ENCODE results near the gene TMPRSS6. TPM values are rescaled to one million over a fixed set of nuclear protein-coding genes. Genes with fewer than 3 reads are reported as not detected.

Gene TMPRSS6
- total RNA-seq, 1 experiment from 2014 or later, result not detected

- H3K4me3 Mint-ChIP-seq (ENCODE audit: unreplicated experiment), result no peak overlapping the region
- no peaks in the 10 kb centered on the region for H3K9me3 Mint-ChIP-seq (ENCODE audit: unreplicated experiment)
- H3K4me1 Mint-ChIP-seq (ENCODE audit: insufficient read depth, unreplicated experiment), result peaks cover 17% of the 10 kb centered on the region
- H3K36me3 Mint-ChIP-seq (ENCODE audit: insufficient read depth, unreplicated experiment), result peaks cover 28% of the 10 kb centered on the region
- no peak for TF ChIP-seq CTCF (IDR thresholded peaks at IDR 0.05; ENCODE audit: unreplicated experiment)
- ChIA-PET CTCF (interaction anchor here (0.6 to 3.3 kb wide), 8 partner anchors 8 to 251 kb away, joined by 3 to 24 read pairs (median 3); partner anchors contain the start of genes MPST and TST), POLR2A (interaction anchor here (1.2 to 5.4 kb wide), 3 partner anchors 10 to 169 kb away, joined by 3 to 95 read pairs (median 4); partner anchors contain the start of genes MPST and TST)
- no peak overlapping the region for H3K27ac Mint-ChIP-seq (ENCODE audit: low read depth, unreplicated experiment)
- intact Hi-C loops (cut with micrococcal nuclease), result no loop called here
- DNase-seq (ENCODE audit: unreplicated experiment), result no peak
- BruUV-seq (replicated peaks), result no TSS peak
- no peaks in the 10 kb centered on the region for H3K27me3 Mint-ChIP-seq (ENCODE audit: insufficient read depth, unreplicated experiment)
Observed at GRCh38 chr22:37030560-37031281, 78.8 kb downstream of the TMPRSS6 start.

- BruUV-seq (replicated peaks), result no TSS peak
- intact Hi-C loops (cut with micrococcal nuclease), result no loop called here
- Mint-ChIP-seq H3K4me1 (ENCODE audit: insufficient read depth, unreplicated experiment) (peaks cover 25% of the 10 kb centered on the region), H3K4me3 (ENCODE audit: unreplicated experiment) (no peak overlapping the region), H3K9me3 (ENCODE audit: unreplicated experiment) (no peaks in the 10 kb centered on the region), H3K27me3 (ENCODE audit: insufficient read depth, unreplicated experiment) (no peaks in the 10 kb centered on the region), H3K27ac (ENCODE audit: low read depth, unreplicated experiment) (no peak overlapping the region), H3K36me3 (ENCODE audit: insufficient read depth, unreplicated experiment) (peaks cover 36% of the 10 kb centered on the region)
- DNase-seq (ENCODE audit: unreplicated experiment), result no peak
- ChIA-PET POLR2A (interaction anchor here (5.4 kb wide), 1 partner anchor 8 kb away, joined by 95 read pairs; the partner anchor contains the start of genes MPST and TST), CTCF (interaction anchor here (0.6 to 1.0 kb wide), 3 partner anchors 14 to 17 kb away, joined by 3 read pairs; no protein-coding TSS in a partner anchor)
- TF ChIP-seq CTCF (IDR thresholded peaks at IDR 0.05; ENCODE audit: unreplicated experiment), result no peak
Observed at GRCh38 chr22:37028692-37029674, 80.5 kb downstream of the TMPRSS6 start.

- no peaks in the 10 kb centered on the region for H3K27me3 Mint-ChIP-seq (ENCODE audit: insufficient read depth, unreplicated experiment)
- no peak for DNase-seq (ENCODE audit: unreplicated experiment)
- H3K4me1 Mint-ChIP-seq (ENCODE audit: insufficient read depth, unreplicated experiment), result peaks cover 11% of the 10 kb centered on the region
- no peak for TF ChIP-seq CTCF (IDR thresholded peaks at IDR 0.05; ENCODE audit: unreplicated experiment)
- no TSS peak for BruUV-seq (replicated peaks)
- H3K36me3 Mint-ChIP-seq (ENCODE audit: insufficient read depth, unreplicated experiment), result peaks cover 40% of the 10 kb centered on the region
- no peaks in the 10 kb centered on the region for H3K9me3 Mint-ChIP-seq (ENCODE audit: unreplicated experiment)
- POLR2A ChIA-PET, result no interaction called here
- H3K27ac Mint-ChIP-seq (ENCODE audit: low read depth, unreplicated experiment), result no peak overlapping the region
- H3K4me3 Mint-ChIP-seq (ENCODE audit: unreplicated experiment), result no peak overlapping the region
- CTCF ChIA-PET, result no interaction called here
- intact Hi-C loops (cut with micrococcal nuclease), result no loop called here
Observed at GRCh38 chr22:37027556-37027955, 82.0 kb downstream of the TMPRSS6 start.

- intact Hi-C loops (cut with micrococcal nuclease), result no loop called here
- no peak overlapping the region for H3K4me3 Mint-ChIP-seq (ENCODE audit: unreplicated experiment)
- H3K27me3 Mint-ChIP-seq (ENCODE audit: insufficient read depth, unreplicated experiment), result no peaks in the 10 kb centered on the region
- no peak overlapping the region for H3K27ac Mint-ChIP-seq (ENCODE audit: low read depth, unreplicated experiment)
- ChIA-PET CTCF (interaction anchor here (1.2 kb wide), 2 partner anchors 49 to 170 kb away, joined by 4 read pairs; no protein-coding TSS in a partner anchor), POLR2A (no interaction called here)
- no TSS peak for BruUV-seq (replicated peaks)
- H3K9me3 Mint-ChIP-seq (ENCODE audit: unreplicated experiment), result no peaks in the 10 kb centered on the region
- no peak for TF ChIP-seq CTCF (IDR thresholded peaks at IDR 0.05; ENCODE audit: unreplicated experiment)
- peaks cover 40% of the 10 kb centered on the region for H3K36me3 Mint-ChIP-seq (ENCODE audit: insufficient read depth, unreplicated experiment)
- no peak for DNase-seq (ENCODE audit: unreplicated experiment)
- peaks cover 15% of the 10 kb centered on the region for H3K4me1 Mint-ChIP-seq (ENCODE audit: insufficient read depth, unreplicated experiment)
Observed at GRCh38 chr22:37026325-37026724, 83.2 kb downstream of the TMPRSS6 start.

Data from MCF 10A (cell line).